Body of pancreas (tissue), 4 donors: Measurements from ENCODE around the gene AGAP1.

Experiments used
- CTCF ChIP-seq, 7 experiments: fragments of 450-650 bp in 4 of 7; fragments of 200-600 bp in 3 of 7; sonication (generic) in 3 of 7; IDR thresholded peaks; one replicate each; pipeline ENCODE4 v1.5.1; 2016 to 2019; ENCODE audit warnings: antibody characterized with exemption in 7 of 7
- POLR2A ChIP-seq, 3 donors: fragments of 450-650 bp; IDR thresholded peaks; one replicate each; pipeline ENCODE4 v1.6.1; 2016; ENCODE audit warnings: antibody characterized with exemption in 3 of 3, mild to moderate bottlenecking in 2 of 3

DNA sequence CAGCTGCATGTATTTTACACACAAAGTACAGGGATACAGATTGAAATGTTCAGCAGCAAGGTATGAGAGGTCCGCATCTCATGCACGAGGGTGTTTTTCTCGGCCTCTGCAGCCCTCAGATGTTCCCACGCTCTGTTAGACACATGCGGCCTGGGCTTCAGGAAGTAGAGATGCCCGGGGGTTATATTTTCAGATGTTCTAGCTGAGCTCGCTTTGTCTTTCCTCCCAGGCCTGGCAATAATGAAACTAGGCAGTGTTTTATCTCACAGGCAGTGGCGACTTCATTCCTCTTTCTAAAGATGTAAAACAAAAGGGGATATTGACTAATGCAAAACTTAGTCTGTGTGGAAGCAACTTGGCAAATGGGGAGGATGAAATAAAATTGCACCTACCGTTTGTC is 483.6 kb downstream of the AGAP1 start:
- TF ChIP-seq POLR2A (IDR thresholded peaks at IDR 0.05) (no peak), CTCF (IDR thresholded peaks at IDR 0.05) (no peak)
